GM12878 (cell line): ENCODE data around the gene FTHL17. TPM values are rescaled to one million over a fixed set of nuclear protein-coding genes. Genes with fewer than 3 reads are reported as not detected.

Experiments used
- ATAC-seq: fragments of 200-7000 bp; cut with Tn5 transposase; 3 replicates; pipeline ENCODE4 v1.9.1; 2020; ENCODE audit warnings: mild to moderate bottlenecking, moderate library complexity
- BruUV-seq: library from RNA; stranded (reverse); fragments of 400-500 nt; replicated peaks from 2 replicates; lab custom pipeline; 2021; lab: Mats Ljungman, UMichigan
- CTCF ChIA-PET: fragments of 300-600 bp; sonication (Branson Sonifier 250); formaldehyde crosslinking; extraction: SDS; loops from one replicate; lab custom pipeline; 2021; ENCODE audit warnings: inconsistent platforms; lab: Yijun Ruan, JAX
- POLR2A ChIA-PET: fragments of 350-600 bp; formaldehyde crosslinking; extraction: SDS; loops from one replicate; lab custom pipeline; 2021; ENCODE audit warnings: inconsistent platforms; lab: Charles Lee
- RAD21 ChIA-PET: fragments of 300-600 bp; sonication (Branson Sonifier 250); formaldehyde crosslinking; loops from one replicate; lab custom pipeline; 2023; ENCODE audit warnings: antibody characterized with exemption; ENCODE audit not compliant: unreplicated experiment; lab: Charles Lee
- SMC1A ChIA-PET: fragments of 300-600 bp; sonication (Branson Sonifier 250); formaldehyde crosslinking; loops from one replicate; lab custom pipeline; 2023; ENCODE audit not compliant: unreplicated experiment, uncharacterized antibody; lab: Charles Lee
- DNase-seq: peaks from one replicate; pipeline ENCODE4 v3.0.0-alpha.2; 2011; ENCODE audit warnings: low read depth, low spot score
- FAIRE-seq: peaks from 3 replicates; lab custom pipeline; 2011; peaks lifted over from hg19 to GRCh38; lab: Jason Lieb, UNC
- H2AFZ ChIP-seq: 2 replicates; pipeline ENCODE4 v1.6.0; 2011; ENCODE audit warnings: low read depth, low read length, control low read depth; ENCODE audit not compliant: control insufficient read depth
- H3K27ac ChIP-seq: 2 replicates; pipeline ENCODE4 v1.5.1; 2011; ENCODE audit warnings: control low read depth; ENCODE audit not compliant: control insufficient read depth, insufficient read depth
- H3K27me3 ChIP-seq, 2 experiments: replicated peaks in 1 of 2; 2 replicates each; pipeline versions ENCODE4 v1.6.0 to v1.6.1; 2011; ENCODE audit warnings: low read length in 1 of 2; ENCODE audit not compliant: control insufficient read depth in 2 of 2, insufficient read depth in 2 of 2
- H3K36me3 ChIP-seq, 2 experiments: 2 replicates each; pipeline ENCODE4 v1.5.1; 2011; ENCODE audit warnings: low read length in 1 of 2; ENCODE audit not compliant: control insufficient read depth in 2 of 2, insufficient read depth in 2 of 2
- H3K4me1 ChIP-seq: 2 replicates; pipeline ENCODE4 v1.6.1; 2011; ENCODE audit warnings: mild to moderate bottlenecking, low read length, moderate library complexity, mixed read lengths; ENCODE audit not compliant: control insufficient read depth, insufficient read depth
- H3K4me2 ChIP-seq: 2 replicates; pipeline ENCODE4 v1.6.0; 2011; ENCODE audit warnings: control low read depth; ENCODE audit not compliant: control insufficient read depth, insufficient read depth
- H3K4me3 ChIP-seq: fragments of 200-600 bp; sonication (generic); 2 replicates; pipeline ENCODE4 v1.5.1; 2016
- H3K79me2 ChIP-seq: 2 replicates; pipeline ENCODE4 v1.6.0; 2011; ENCODE audit warnings: low read length; ENCODE audit not compliant: control insufficient read depth, insufficient read depth
- H3K9ac ChIP-seq: 2 replicates; pipeline ENCODE4 v1.8.0; 2011; ENCODE audit warnings: low read length, control low read depth, mixed read lengths; ENCODE audit not compliant: control insufficient read depth, insufficient read depth
- H3K9me3 ChIP-seq: replicated peaks from 3 replicates; pipeline ENCODE4 v1.5.1; 2011; ENCODE audit warnings: mild to moderate bottlenecking, low read length; ENCODE audit not compliant: control insufficient read depth, insufficient read depth
- H4K20me1 ChIP-seq: 2 replicates; pipeline ENCODE4 v1.6.0; 2011; ENCODE audit not compliant: control insufficient read depth, insufficient read depth
- KDM1A ChIP-seq: fragments of 200-600 bp; sonication (generic); IDR thresholded peaks from 2 replicates; pipeline ENCODE4 v1.6.1; 2016; ENCODE audit warnings: borderline replicate concordance
- RAD21 ChIP-seq: IDR thresholded peaks from 2 replicates; pipeline ENCODE4 v1.6.1; 2011; ENCODE audit warnings: mild to moderate bottlenecking, low read depth, low read length, moderate library complexity; ENCODE audit not compliant: insufficient read depth
- SMC3 ChIP-seq: IDR thresholded peaks from 2 replicates; pipeline ENCODE4 v1.6.1; 2011; ENCODE audit warnings: low read length, improper control_type of control experiment, borderline replicate concordance
- SPI1 ChIP-seq: IDR thresholded peaks from 2 replicates; pipeline ENCODE4 v1.6.1; 2011; ENCODE audit warnings: low read depth, mild to moderate bottlenecking, low read length, moderate library complexity, borderline replicate concordance; ENCODE audit not compliant: insufficient read depth
- ZNF274 ChIP-seq: IDR thresholded peaks from one replicate; pipeline ENCODE4 v1.8.0; 2011; ENCODE audit not compliant: insufficient read length, insufficient read depth
- ZSCAN29 ChIP-seq: fragments of 450-650 bp; IDR thresholded peaks from 2 replicates; pipeline ENCODE4 v1.6.1; 2017; ENCODE audit warnings: mild to moderate bottlenecking, moderate library complexity
- WGBS: methylation state at CpG from one replicate; pipeline ENCODE4 v1.1.6; 2016; ENCODE audit warnings: low lambda C conversion rate; ENCODE audit not compliant: insufficient replicate concordance, insufficient coverage; ENCODE audit errors: missing lambda C conversion rate; 5-methylcytosine and 5-hydroxymethylcytosine counted together
- in situ Hi-C: fragments of 300-500 bp; cut with MboI; formaldehyde crosslinking; loops from 9 replicates; pipeline ENCODE4 v1.14.3; 2018; ENCODE audit warnings: mixed read lengths
- intact Hi-C: fragments of 100-400 bp; cut with micrococcal nuclease; formaldehyde crosslinking; loops from one replicate; pipeline ENCODE4 v1.14.2; 2022; ENCODE audit not compliant: unreplicated experiment
- polyA plus RNA-seq, 11 experiments: library from polyadenylated mRNA; depleted of rRNA in 4 of 11; unstranded in 6 of 11; stranded (reverse) in 5 of 11; fragments of >200 nt; fragmentation: Nextera tagmentation in 4 of 11; fragmentation: Illumina TruSeq in 1 of 11; extraction: Ambion mirVana in 4 of 11; extraction: Trizol in 1 of 11; gene quantifications; 1 replicate in 1 of 11; 2 replicates in 10 of 11; pipeline versions ENCODE4 v1.2.1 to v1.2.3, GENCODE V29; 2011 to 2016; ENCODE audit warnings: inconsistent platforms in 2 of 11, missing spikeins in 2 of 11, low read depth in 1 of 11
- total RNA-seq, 4 experiments: library from RNA; depleted of rRNA in 3 of 4; stranded (reverse); fragments of >200 nt in 3 of 4; fragmentation: Illumina TruSeq in 1 of 4; extraction: Trizol in 1 of 4; gene quantifications; 2 replicates each; pipeline versions ENCODE4 v1.2.1 to v1.2.3, GENCODE V29; 2013 to 2021
- TF ChIP-seq, protein P1 (sequence below), 3 experiments: IDR thresholded peaks in 2 of 3; conservative IDR thresholded peaks in 1 of 3; 2 replicates each; pipeline ENCODE4 v1.5.1; 2011; ENCODE audit warnings: low read depth in 3 of 3, low read length in 3 of 3, mild to moderate bottlenecking in 3 of 3, control low read depth in 2 of 3, moderate library complexity in 2 of 3, inconsistent platforms in 1 of 3, mixed read lengths in 1 of 3; ENCODE audit not compliant: control insufficient read depth in 2 of 3, insufficient read depth in 1 of 3; ENCODE audit errors: extremely low read depth in 1 of 3
- TF ChIP-seq, protein P2 (sequence below): IDR thresholded peaks from 2 replicates; pipeline ENCODE4 v1.6.1; 2011; ENCODE audit warnings: borderline replicate concordance, low read depth, mild to moderate bottlenecking, moderate library complexity, low read length; ENCODE audit not compliant: insufficient read depth, poor library complexity, severe bottlenecking

The FTHL17 gene
- total and polyA plus RNA-seq, 10 of the 15 experiments (the other 5 are each of a cell fraction or from before 2014, with no cell fraction given): not detected

DNA sequence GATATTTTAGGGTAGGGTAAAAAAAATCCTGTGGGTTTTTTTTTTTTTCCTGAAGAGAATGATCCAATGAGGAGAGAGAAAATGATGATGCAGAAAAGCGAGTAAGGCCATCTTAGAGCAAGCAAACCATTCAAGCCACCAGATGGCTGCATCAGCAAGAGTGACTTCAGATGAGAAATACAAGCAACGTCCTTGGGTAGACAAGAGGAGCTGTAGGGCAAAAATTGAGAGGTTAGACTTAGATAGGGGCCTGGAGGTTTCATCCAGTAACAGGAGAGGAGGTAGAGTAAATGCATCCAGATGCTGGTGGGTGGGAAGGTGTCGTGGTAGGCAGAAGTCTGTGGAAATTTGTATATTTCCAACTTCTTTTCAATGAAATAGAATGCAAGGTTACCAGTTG is 14.6 kb downstream of the FTHL17 start:
- Histone ChIP-seq H3K36me3 (no peaks in the 10 kb centered on the region), H3K9me3 (no peaks in the 10 kb centered on the region; the same call in 2 of the 3 replicates), H3K4me1 (peaks cover 9% of the 10 kb centered on the region), H3K4me3 (no peak overlapping the region), H3K79me2 (no peaks in the 10 kb centered on the region), H3K27me3 (no peaks in the 10 kb centered on the region), H3K27ac (no peak overlapping the region), H3K4me2 (no peak overlapping the region), H4K20me1 (no peaks in the 10 kb centered on the region), H2AFZ (no peak overlapping the region; the same call in 1 of the 2 replicates), H3K9ac (no peak overlapping the region)
- ATAC-seq: peak; percentile 39
- POLR2A ChIA-PET: no interaction called here
- no TSS peak for BruUV-seq
- WGBS: 0% methylated on average over 3 of the region's 3 CpGs
- no peak for FAIRE-seq
- TF ChIP-seq ZNF274: no peak
- no peak for TF ChIP-seq KDM1A
- TF ChIP-seq, protein P1, sequence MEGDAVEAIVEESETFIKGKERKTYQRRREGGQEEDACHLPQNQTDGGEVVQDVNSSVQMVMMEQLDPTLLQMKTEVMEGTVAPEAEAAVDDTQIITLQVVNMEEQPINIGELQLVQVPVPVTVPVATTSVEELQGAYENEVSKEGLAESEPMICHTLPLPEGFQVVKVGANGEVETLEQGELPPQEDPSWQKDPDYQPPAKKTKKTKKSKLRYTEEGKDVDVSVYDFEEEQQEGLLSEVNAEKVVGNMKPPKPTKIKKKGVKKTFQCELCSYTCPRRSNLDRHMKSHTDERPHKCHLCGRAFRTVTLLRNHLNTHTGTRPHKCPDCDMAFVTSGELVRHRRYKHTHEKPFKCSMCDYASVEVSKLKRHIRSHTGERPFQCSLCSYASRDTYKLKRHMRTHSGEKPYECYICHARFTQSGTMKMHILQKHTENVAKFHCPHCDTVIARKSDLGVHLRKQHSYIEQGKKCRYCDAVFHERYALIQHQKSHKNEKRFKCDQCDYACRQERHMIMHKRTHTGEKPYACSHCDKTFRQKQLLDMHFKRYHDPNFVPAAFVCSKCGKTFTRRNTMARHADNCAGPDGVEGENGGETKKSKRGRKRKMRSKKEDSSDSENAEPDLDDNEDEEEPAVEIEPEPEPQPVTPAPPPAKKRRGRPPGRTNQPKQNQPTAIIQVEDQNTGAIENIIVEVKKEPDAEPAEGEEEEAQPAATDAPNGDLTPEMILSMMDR (IDR thresholded peaks at IDR 0.05 in 2 of 3, conservative IDR thresholded peaks at IDR 0.05 in 1 of 3; ENCODE audit: control insufficient read depth in 2 of 3, extremely low read depth in 1 of 3, insufficient read depth in 1 of 3, low read depth in 3 of 3, low read length in 3 of 3): peak in 1 of 3 experiments; percentile 30; a peak in 2 of 6 replicates
- TF ChIP-seq SMC3: peak; percentile 38; the same call in 1 of the 2 replicates
- TF ChIP-seq ZSCAN29: no peak
- TF ChIP-seq RAD21: peak; percentile 38; the same call in 1 of the 2 replicates
- TF ChIP-seq, protein P2, sequence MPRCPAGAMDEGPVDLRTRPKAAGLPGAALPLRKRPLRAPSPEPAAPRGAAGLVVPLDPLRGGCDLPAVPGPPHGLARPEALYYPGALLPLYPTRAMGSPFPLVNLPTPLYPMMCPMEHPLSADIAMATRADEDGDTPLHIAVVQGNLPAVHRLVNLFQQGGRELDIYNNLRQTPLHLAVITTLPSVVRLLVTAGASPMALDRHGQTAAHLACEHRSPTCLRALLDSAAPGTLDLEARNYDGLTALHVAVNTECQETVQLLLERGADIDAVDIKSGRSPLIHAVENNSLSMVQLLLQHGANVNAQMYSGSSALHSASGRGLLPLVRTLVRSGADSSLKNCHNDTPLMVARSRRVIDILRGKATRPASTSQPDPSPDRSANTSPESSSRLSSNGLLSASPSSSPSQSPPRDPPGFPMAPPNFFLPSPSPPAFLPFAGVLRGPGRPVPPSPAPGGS: no peak
- TF ChIP-seq SPI1: no peak
- RAD21 ChIA-PET: interaction anchor here (0.6 to 0.8 kb wide), 2 partner anchors 13 to 18 kb away, joined by 3 read pairs; no protein-coding TSS in a partner anchor
- SMC1A ChIA-PET: interaction anchor here (0.6 to 1.3 kb wide), 6 partner anchors 17 to 236 kb away, joined by 3 to 4 read pairs (median 4); no protein-coding TSS in a partner anchor
- intact Hi-C loops (no loop called here), in situ Hi-C loops (no loop called here)
- no peak for DNase-seq
- CTCF ChIA-PET: interaction anchor here (0.6 kb wide), 1 partner anchor 336 kb away, joined by 3 read pairs; no protein-coding TSS in a partner anchor
